ENCODE data around the gene POC1A. TPM values are rescaled to one million over a fixed set of nuclear protein-coding genes. Genes with fewer than 3 reads are reported as not detected.

POC1A gene
- total and polyA plus RNA-seq, 4 experiments from 2014 or later: 0.36 to 2.4 (median 1.0) TPM

GRCh38 chr3:52041118-52041731 lies 113.0 kb downstream of the POC1A start:
- Mint-ChIP-seq H3K27ac (peak overlapping the region in 3 of 7 donors; percentile 41 to 74 (median 48)), H3K27me3 (no peaks in the 10 kb centered on the region), H3K9me3 (peaks cover 0 to 2% (median 0%) of the 10 kb centered on the region in 8 donors), H3K4me3 (no peak overlapping the region), H3K4me1 (peaks cover 4 to 28% (median 15%) of the 10 kb centered on the region in 4 donors), H3K36me3 (no peaks in the 10 kb centered on the region)
- intact Hi-C loops (cut with micrococcal nuclease): no loop called here
- CTCF ChIA-PET (ENCODE audit: partially characterized antibody): interaction anchor here (1.4 kb wide), 1 partner anchor 11 kb away, joined by 5 read pairs; no protein-coding TSS in a partner anchor
- Histone ChIP-seq H3K4me1 (ENCODE audit: insufficient read depth, low read length) (no peaks in the 10 kb centered on the region), H3K4me3 (ENCODE audit: low read length in 2 of 2) (no peak overlapping the region), H3K36me3 (ENCODE audit: insufficient read depth, low read length) (no peaks in the 10 kb centered on the region), H3K27ac (ENCODE audit: low read depth, low read length) (no peak overlapping the region), H3K9me3 (ENCODE audit: control insufficient read depth in 1 of 2, low read length in 2 of 2) (no peaks in the 10 kb centered on the region), H3K27me3 (ENCODE audit: insufficient read depth, low read length) (no peaks in the 10 kb centered on the region)
- POLR2A ChIA-PET (ENCODE audit: partially characterized antibody): interaction anchor here (1.1 to 1.2 kb wide), 2 partner anchors 10 to 12 kb away, joined by 3 to 4 read pairs; no protein-coding TSS in a partner anchor
- no peak for DNase-seq

- H3K4me3 Mint-ChIP-seq: no peak overlapping the region
- peaks cover 4 to 23% (median 15%) of the 10 kb centered on the region in 4 donors for H3K4me1 Mint-ChIP-seq
- intact Hi-C loops (cut with micrococcal nuclease): no loop called here
- no peak for DNase-seq
- no peaks in the 10 kb centered on the region for H3K36me3 Mint-ChIP-seq
- Histone ChIP-seq H3K36me3 (ENCODE audit: insufficient read depth, low read length) (no peaks in the 10 kb centered on the region), H3K4me3 (ENCODE audit: low read length in 2 of 2) (no peak overlapping the region), H3K27ac (ENCODE audit: low read depth, low read length) (no peak overlapping the region), H3K27me3 (ENCODE audit: insufficient read depth, low read length) (no peaks in the 10 kb centered on the region), H3K4me1 (ENCODE audit: insufficient read depth, low read length) (no peaks in the 10 kb centered on the region), H3K9me3 (ENCODE audit: control insufficient read depth in 1 of 2, low read length in 2 of 2) (no peaks in the 10 kb centered on the region)
- H3K27me3 Mint-ChIP-seq: no peaks in the 10 kb centered on the region
- ChIA-PET POLR2A (ENCODE audit: partially characterized antibody) (interaction anchor here (1.1 to 1.5 kb wide), 2 partner anchors 10 to 12 kb away, joined by 3 to 4 read pairs; no protein-coding TSS in a partner anchor), CTCF (ENCODE audit: partially characterized antibody) (interaction anchor here (1.4 to 1.5 kb wide), 2 partner anchors 12 to 83 kb away, joined by 3 to 5 read pairs; no protein-coding TSS in a partner anchor)
- peak overlapping the region in 2 of 7 donors; percentile 67 to 74 for H3K27ac Mint-ChIP-seq
- H3K9me3 Mint-ChIP-seq: peaks cover 0 to 2% (median 0%) of the 10 kb centered on the region in 8 donors
These were observed 113.6 kb downstream of the POC1A start for GRCh38 chr3:52040600-52040999.

GRCh38 chr3:52039846-52040245 lies 114.4 kb downstream of the POC1A start:
- peaks cover 0 to 2% (median 0%) of the 10 kb centered on the region in 8 donors for H3K9me3 Mint-ChIP-seq
- no peaks in the 10 kb centered on the region for H3K27me3 Mint-ChIP-seq
- intact Hi-C loops (cut with micrococcal nuclease): no loop called here
- H3K4me1 ChIP-seq (ENCODE audit: insufficient read depth, low read length): no peaks in the 10 kb centered on the region
- H3K27ac Mint-ChIP-seq: no peak overlapping the region
- ChIA-PET CTCF (ENCODE audit: partially characterized antibody) (interaction anchor here (1.5 kb wide), 1 partner anchor 84 kb away, joined by 3 read pairs; no protein-coding TSS in a partner anchor), POLR2A (ENCODE audit: partially characterized antibody) (interaction anchor here (1.5 kb wide), 1 partner anchor 9 kb away, joined by 3 read pairs; no protein-coding TSS in a partner anchor)
- no peak overlapping the region for H3K4me3 Mint-ChIP-seq
- no peaks in the 10 kb centered on the region for H3K9me3 ChIP-seq (ENCODE audit: control insufficient read depth in 1 of 2, low read length in 2 of 2)
- no peaks in the 10 kb centered on the region for H3K36me3 Mint-ChIP-seq
- no peaks in the 10 kb centered on the region for H3K27me3 ChIP-seq (ENCODE audit: insufficient read depth, low read length)
- H3K4me3 ChIP-seq (ENCODE audit: low read length in 2 of 2): no peak overlapping the region
- DNase-seq: no peak
- H3K4me1 Mint-ChIP-seq: peaks cover 2 to 16% (median 11%) of the 10 kb centered on the region in 4 donors
- no peak overlapping the region for H3K27ac ChIP-seq (ENCODE audit: low read depth, low read length)
- H3K36me3 ChIP-seq (ENCODE audit: insufficient read depth, low read length): no peaks in the 10 kb centered on the region

- H3K36me3 Mint-ChIP-seq: no peaks in the 10 kb centered on the region
- DNase-seq: no peak
- H3K27ac Mint-ChIP-seq: no peak overlapping the region
- Histone ChIP-seq H3K27me3 (ENCODE audit: insufficient read depth, low read length) (no peaks in the 10 kb centered on the region), H3K36me3 (ENCODE audit: insufficient read depth, low read length) (no peaks in the 10 kb centered on the region), H3K27ac (ENCODE audit: low read depth, low read length) (no peak overlapping the region), H3K9me3 (ENCODE audit: control insufficient read depth in 1 of 2, low read length in 2 of 2) (no peaks in the 10 kb centered on the region), H3K4me1 (ENCODE audit: insufficient read depth, low read length) (no peaks in the 10 kb centered on the region), H3K4me3 (ENCODE audit: low read length in 2 of 2) (no peak overlapping the region)
- ChIA-PET POLR2A (ENCODE audit: partially characterized antibody) (interaction anchor here (1.5 kb wide), 1 partner anchor 9 kb away, joined by 3 read pairs; no protein-coding TSS in a partner anchor), CTCF (ENCODE audit: partially characterized antibody) (interaction anchor here (1.5 kb wide), 1 partner anchor 84 kb away, joined by 3 read pairs; no protein-coding TSS in a partner anchor)
- H3K9me3 Mint-ChIP-seq: peaks cover 0 to under 1% (median 0%) of the 10 kb centered on the region in 8 donors
- H3K27me3 Mint-ChIP-seq: no peaks in the 10 kb centered on the region
- intact Hi-C loops (cut with micrococcal nuclease): no loop called here
- no peak overlapping the region for H3K4me3 Mint-ChIP-seq
- peaks cover 2 to 16% (median 10%) of the 10 kb centered on the region in 4 donors for H3K4me1 Mint-ChIP-seq
These were observed 114.8 kb downstream of the POC1A start for GRCh38 chr3:52039426-52039825.

GRCh38 chr3:52038227-52038626 lies 116.0 kb downstream of the POC1A start:
- CTCF ChIA-PET (ENCODE audit: partially characterized antibody): interaction anchor here (3.1 to 4.5 kb wide), 3 partner anchors 16 to 107 kb away, joined by 16 to 49 read pairs (median 31); partner anchors contain the start of gene DUSP7

GRCh38 chr3:52037291-52037690 lies 116.9 kb downstream of the POC1A start:
- H3K27ac Mint-ChIP-seq: peak overlapping the region in 1 of 7 donors; percentile 47
- no peaks in the 10 kb centered on the region for H3K36me3 Mint-ChIP-seq
- H3K27me3 Mint-ChIP-seq: no peaks in the 10 kb centered on the region
- no peaks in the 10 kb centered on the region for H3K9me3 ChIP-seq (ENCODE audit: control insufficient read depth in 1 of 2, low read length in 2 of 2)
- no peak overlapping the region for H3K27ac ChIP-seq (ENCODE audit: low read depth, low read length)
- intact Hi-C loops (cut with micrococcal nuclease): loop anchor here (1.0 kb wide), 1 partner anchor 86 kb away; no protein-coding TSS in a partner anchor
- no peak overlapping the region for H3K4me3 ChIP-seq (ENCODE audit: low read length in 2 of 2)
- no peak overlapping the region for H3K4me3 Mint-ChIP-seq
- H3K27me3 ChIP-seq (ENCODE audit: insufficient read depth, low read length): no peaks in the 10 kb centered on the region
- POLR2A ChIA-PET (ENCODE audit: partially characterized antibody): interaction anchor here (1.4 to 1.6 kb wide), 2 partner anchors 15 to 20 kb away, joined by 5 read pairs; no protein-coding TSS in a partner anchor
- H3K4me1 ChIP-seq (ENCODE audit: insufficient read depth, low read length): no peaks in the 10 kb centered on the region
- DNase-seq: no peak
- no peaks in the 10 kb centered on the region for H3K9me3 Mint-ChIP-seq
- no peaks in the 10 kb centered on the region for H3K36me3 ChIP-seq (ENCODE audit: insufficient read depth, low read length)
- H3K4me1 Mint-ChIP-seq: peaks cover 2 to 16% (median 6%) of the 10 kb centered on the region in 4 donors
- CTCF ChIA-PET (ENCODE audit: partially characterized antibody): interaction anchor here (1.4 to 4.5 kb wide), 6 partner anchors 17 to 180 kb away, joined by 4 to 49 read pairs (median 12); partner anchors contain the start of gene DUSP7

More at GRCh38 chr3:52038227-52038626, 116.0 kb downstream of the POC1A start:
- Histone ChIP-seq H3K4me1 (ENCODE audit: insufficient read depth, low read length) (no peaks in the 10 kb centered on the region), H3K27ac (ENCODE audit: low read depth, low read length) (no peak overlapping the region), H3K36me3 (ENCODE audit: insufficient read depth, low read length) (no peaks in the 10 kb centered on the region), H3K4me3 (ENCODE audit: low read length in 2 of 2) (no peak overlapping the region), H3K9me3 (ENCODE audit: control insufficient read depth in 1 of 2, low read length in 2 of 2) (no peaks in the 10 kb centered on the region), H3K27me3 (ENCODE audit: insufficient read depth, low read length) (no peaks in the 10 kb centered on the region)
- intact Hi-C loops (cut with micrococcal nuclease): no loop called here
- H3K4me1 Mint-ChIP-seq: peaks cover 2 to 16% (median 7%) of the 10 kb centered on the region in 4 donors
- no peak overlapping the region for H3K4me3 Mint-ChIP-seq
- no peaks in the 10 kb centered on the region for H3K9me3 Mint-ChIP-seq
- H3K27me3 Mint-ChIP-seq: no peaks in the 10 kb centered on the region
- H3K27ac Mint-ChIP-seq: peak overlapping the region in 2 of 7 donors; percentile 42 to 75
- no peak for DNase-seq
- no peaks in the 10 kb centered on the region for H3K36me3 Mint-ChIP-seq
- POLR2A ChIA-PET (ENCODE audit: partially characterized antibody): no interaction called here

- Histone ChIP-seq H3K9me3 (ENCODE audit: control insufficient read depth in 1 of 2, low read length in 2 of 2) (no peaks in the 10 kb centered on the region), H3K27me3 (ENCODE audit: insufficient read depth, low read length) (no peaks in the 10 kb centered on the region), H3K36me3 (ENCODE audit: insufficient read depth, low read length) (no peaks in the 10 kb centered on the region), H3K4me1 (ENCODE audit: insufficient read depth, low read length) (no peaks in the 10 kb centered on the region), H3K4me3 (ENCODE audit: low read length in 2 of 2) (no peak overlapping the region), H3K27ac (ENCODE audit: low read depth, low read length) (no peak overlapping the region)
- peaks cover 0 to 12% (median 3%) of the 10 kb centered on the region in 4 donors for H3K4me1 Mint-ChIP-seq
- H3K4me3 Mint-ChIP-seq: no peak overlapping the region
- peak overlapping the region in 1 of 7 donors; percentile 59 for H3K27ac Mint-ChIP-seq
- POLR2A ChIA-PET (ENCODE audit: partially characterized antibody): interaction anchor here (1.4 to 1.6 kb wide), 3 partner anchors 16 to 20 kb away, joined by 5 to 8 read pairs (median 5); partner anchors contain the start of gene DUSP7
- CTCF ChIA-PET (ENCODE audit: partially characterized antibody): interaction anchor here (0.7 to 4.5 kb wide), 12 partner anchors 10 to 180 kb away, joined by 3 to 49 read pairs (median 5); partner anchors contain the start of gene DUSP7
- peak in 4 of 5 donors; percentile 22 to 28 (median 24) for DNase-seq
- intact Hi-C loops (cut with micrococcal nuclease): loop anchor here (1.0 kb wide), 2 partner anchors 86 to 107 kb away; no protein-coding TSS in a partner anchor
- no peaks in the 10 kb centered on the region for H3K27me3 Mint-ChIP-seq
- no peaks in the 10 kb centered on the region for H3K9me3 Mint-ChIP-seq
- no peaks in the 10 kb centered on the region for H3K36me3 Mint-ChIP-seq
These were observed 117.4 kb downstream of the POC1A start for GRCh38 chr3:52036829-52037228.

All from CD4-positive, alpha-beta memory T cell (primary cell).